NCI-H1092 (cell line): ENCODE results near the gene ZMYND19.
"Not testable (repeated sequence)": the region's sequence is repeated elsewhere in the genome, so short reads cannot be mapped to it uniquely, and the experiment has no call there.

Experiments used
- DNase-seq: peaks from one replicate; lab custom pipeline; 2025; lab: John Stamatoyannopoulos, UW

The ZMYND19 gene

DNA sequence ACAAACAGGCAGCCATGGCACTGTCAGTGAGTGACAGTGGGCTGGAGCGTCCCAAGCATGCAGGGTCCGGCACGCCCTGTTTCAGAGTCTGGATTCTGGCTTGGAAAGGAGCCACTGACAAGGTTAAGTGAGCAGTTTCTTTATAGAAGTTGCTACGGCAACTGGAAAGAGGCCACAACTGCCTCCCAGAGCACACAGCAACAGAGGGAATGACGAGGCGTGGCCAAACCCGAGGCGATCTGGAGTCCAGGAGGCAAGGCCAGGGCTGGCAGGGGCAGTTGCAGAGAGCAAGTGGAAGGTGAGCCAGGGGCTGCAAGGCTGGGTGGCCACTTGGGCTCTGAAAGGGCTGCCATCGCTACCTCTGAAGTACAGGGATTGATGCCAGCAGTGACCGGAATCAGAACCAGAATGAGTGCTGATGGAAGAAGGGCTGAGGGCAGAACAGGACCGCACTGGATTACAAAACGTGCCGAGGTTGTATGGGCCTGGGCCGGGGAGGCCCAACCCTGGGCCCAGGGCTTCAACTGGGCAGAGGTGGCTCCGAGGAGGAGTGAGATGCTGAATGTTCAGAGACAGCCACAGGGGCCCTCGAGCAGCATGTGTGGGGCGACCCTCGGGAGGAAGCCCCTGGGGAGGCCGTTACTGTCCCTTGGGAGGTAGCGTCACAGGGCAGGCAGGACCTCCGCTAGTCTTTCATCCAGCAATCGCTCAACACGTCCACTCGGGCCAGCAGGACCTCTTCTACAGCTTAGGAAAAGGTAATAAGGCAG, 34.1 kb downstream of the ZMYND19 start:
- DNase-seq = no peak

DNA sequence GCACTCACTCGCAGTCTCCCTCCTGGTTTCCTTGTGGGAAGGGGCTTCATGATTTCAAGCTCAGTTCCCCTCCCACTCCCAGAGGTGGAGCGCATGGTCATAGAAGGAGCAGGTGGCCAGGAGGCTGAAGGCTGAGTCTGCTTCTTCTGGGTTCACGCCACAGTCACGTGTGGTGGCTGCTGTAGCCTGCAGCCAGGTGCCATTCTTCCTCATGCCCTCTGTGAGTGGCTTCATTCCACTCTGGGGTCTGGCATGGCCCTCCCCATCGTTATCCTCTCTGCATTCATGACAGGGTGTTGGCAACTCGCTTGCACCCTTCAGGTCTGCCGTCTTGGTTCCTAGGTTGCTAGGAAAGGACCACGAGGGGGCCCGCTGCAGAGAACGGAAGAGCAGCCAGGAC, 35.1 kb downstream of the ZMYND19 start:
- no peak for DNase-seq

DNA sequence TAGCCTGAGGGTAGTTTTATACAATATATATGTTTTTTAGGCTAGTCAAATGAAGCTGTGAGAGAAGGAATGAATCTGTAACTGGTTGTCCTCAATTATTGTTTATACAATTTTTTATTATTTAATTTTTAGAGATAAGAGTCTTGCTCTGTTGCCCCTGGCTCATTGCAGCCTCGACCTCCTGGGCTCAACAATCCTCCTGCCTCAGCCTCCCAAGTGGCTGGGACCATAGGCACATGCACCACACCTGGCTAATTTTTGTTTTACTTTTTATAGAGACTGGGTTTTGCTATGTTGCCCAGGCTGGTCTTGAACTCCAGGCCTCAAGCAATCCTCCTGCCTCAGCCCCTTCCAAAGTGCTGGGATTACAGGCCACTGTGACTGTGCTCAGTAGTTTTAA, 36.0 kb downstream of the ZMYND19 start:
- DNase-seq = no peak

DNA sequence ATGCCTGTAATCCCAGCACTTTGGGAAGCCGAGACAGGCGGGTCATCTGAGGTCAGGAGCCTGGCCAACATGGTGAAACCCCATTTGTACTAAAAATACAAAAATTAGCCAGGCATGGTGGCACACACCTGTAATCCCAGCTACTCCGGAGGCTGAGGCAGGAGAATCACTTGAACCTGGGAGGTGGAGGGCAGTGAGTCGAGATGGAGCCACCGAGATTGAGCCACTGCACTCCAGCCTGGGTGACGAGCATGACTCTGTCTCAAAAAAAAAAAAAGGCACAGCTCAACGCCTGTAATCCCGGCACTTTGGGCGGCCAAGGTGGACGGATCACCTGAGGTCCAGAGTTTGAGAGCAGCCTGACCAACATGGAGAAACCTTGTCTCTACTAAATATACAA, 36.7 kb downstream of the ZMYND19 start:
- DNase-seq = not testable (repeated sequence)

DNA sequence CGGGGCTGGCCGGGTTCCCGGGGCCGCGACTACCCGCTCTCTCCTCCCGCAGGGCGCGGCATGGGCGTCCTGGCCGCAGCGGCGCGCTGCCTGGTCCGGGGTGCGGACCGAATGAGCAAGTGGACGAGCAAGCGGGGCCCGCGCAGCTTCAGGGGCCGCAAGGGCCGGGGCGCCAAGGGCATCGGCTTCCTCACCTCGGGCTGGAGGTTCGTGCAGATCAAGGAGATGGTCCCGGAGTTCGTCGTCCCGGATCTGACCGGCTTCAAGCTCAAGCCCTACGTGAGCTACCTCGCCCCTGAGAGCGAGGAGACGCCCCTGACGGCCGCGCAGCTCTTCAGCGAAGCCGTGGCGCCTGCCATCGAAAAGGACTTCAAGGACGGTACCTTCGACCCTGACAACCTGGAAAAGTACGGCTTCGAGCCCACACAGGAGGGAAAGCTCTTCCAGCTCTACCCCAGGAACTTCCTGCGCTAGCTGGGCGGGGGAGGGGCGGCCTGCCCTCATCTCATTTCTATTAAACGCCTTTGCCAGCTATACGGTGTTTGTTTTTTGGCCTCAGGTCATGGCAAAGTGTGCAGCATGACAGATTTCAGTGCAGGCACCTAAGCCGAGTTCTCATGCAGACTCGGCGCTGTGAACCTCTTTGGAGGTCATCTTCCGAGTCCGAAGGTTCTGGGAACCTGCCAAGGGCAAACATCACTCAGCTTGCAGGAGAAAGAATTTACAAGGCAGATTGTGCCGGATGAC, 38.1 kb downstream of the ZMYND19 start:
- no peak for DNase-seq

DNA sequence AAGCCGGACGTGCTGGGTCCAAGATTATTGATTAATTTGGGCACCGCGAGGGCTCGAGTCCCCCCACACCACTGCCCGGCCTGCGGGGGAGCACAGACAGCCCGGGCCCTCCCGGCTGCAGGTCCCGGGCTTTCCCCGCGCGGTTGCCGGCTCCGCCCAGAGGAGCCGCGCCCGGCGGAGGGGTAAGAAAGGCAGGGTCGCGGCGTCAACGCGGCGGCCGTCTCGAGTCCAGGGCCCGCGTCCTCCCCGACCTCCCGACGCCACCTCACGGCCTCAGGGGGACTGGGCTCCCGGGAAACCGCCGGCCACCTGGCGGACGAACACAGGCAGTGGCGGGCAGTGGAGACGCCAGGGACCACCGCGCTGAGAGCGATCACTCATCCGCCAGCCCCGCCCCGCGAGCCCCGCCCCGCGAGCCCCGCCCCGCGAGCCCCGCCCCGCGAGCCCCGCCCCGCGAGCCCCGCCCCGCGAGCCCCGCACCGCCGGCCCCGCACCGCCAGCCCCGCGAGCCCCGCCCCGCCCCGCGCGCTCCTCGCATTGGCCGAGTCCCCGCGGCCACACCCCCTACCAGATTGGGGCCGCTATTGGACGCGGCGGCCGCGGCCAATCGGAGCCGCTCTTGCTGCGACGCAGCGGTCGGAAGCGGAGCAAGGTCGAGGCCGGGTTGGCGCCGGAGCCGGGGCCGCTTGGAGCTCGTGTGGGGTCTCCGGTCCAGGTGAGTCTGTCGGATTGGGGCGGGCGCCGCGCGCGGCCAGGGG, 38.9 kb downstream of the ZMYND19 start, which contains the start of gene MRPL41:
Gene MRPL41 (plus strand): TSS at position 616 of the 758 bp plus-strand sequence. CDS start 203 bp downstream, outside the sequence.
- peak; percentile 93 for DNase-seq

DNA sequence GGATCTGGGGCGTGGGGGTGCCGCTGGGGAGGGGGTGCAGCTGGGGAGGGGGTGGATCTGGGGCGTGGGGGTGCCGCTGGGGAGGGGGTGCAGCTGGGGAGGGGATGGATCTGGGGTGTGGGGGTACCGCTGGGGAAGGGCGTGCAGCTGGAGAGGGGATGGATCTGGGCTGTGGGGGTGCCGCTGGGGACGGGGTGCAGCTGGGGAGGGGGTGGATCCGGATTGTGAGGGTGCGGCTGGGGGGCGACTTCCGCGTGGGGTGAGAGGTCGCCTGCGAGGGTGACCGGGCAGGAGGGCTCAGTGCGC, 39.4 kb downstream of the ZMYND19 start:
- not testable (repeated sequence) for DNase-seq

DNA sequence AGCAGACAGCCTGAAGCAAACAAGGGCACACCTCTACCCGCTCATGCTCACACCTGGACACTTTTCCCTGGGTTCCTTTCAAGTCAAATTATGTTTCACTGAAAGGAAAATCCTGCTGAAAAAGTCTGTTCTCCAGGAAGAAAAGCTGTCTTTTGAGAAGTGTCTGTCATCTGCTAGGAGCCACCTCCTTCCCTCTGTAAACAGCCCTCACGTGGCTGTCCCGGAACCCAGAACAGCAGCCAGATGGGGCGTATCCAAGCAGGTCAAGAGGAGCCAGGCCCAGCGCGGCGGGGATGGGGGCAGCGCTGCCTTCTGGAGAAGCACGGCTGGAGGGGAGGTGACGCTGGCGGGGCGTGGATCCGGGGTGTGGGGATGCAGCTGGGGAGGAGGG, 40.1 kb downstream of the ZMYND19 start, which contains the start of gene PNPLA7:
Gene PNPLA7 (minus strand): TSS at position 172 of the 391 bp plus-strand sequence. CDS start 205 bp downstream, outside the sequence.
- DNase-seq = peak; percentile 81

DNA sequence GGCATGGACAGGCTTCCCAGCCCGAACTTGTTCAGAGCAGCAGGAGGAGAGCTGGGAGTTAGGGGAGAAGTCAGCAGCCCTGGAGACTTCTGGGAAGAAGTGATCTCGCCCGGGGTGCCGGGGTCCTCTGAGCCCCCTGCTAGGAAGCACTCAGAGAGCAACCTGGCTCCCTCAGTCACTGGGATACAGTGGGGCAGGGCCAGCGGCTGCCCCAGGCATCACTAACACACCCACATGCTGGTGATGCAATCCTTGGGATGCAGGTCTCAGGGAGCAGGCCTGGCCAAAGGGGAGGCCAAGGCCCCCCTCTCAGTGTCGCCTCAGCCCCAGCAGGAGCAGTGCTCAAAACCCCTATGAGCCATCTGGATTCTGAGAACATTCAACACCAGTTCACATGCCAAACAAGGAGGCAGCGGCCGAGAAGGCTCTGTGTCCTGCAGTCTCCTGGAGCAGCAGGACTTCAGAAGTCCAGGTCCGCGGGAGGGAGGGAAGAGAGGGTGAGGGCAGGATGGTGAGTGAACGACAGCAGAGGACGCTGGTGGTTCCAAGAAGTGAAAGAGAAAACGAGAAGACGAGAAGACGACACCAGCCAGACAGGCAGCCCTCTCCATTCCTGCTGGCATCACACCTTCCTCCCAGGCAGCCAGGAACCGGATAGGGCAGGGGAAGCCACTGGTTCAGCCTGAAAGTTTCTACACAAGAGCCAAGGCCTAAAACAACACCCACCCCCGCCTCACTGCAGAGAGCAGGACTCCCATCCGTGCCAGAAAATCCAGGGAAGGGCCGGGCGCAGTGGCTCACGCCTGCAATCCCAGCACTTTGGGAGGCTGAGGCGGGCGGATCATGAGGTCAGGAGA, 42.4 kb downstream of the ZMYND19 start:
- no peak for DNase-seq

DNA sequence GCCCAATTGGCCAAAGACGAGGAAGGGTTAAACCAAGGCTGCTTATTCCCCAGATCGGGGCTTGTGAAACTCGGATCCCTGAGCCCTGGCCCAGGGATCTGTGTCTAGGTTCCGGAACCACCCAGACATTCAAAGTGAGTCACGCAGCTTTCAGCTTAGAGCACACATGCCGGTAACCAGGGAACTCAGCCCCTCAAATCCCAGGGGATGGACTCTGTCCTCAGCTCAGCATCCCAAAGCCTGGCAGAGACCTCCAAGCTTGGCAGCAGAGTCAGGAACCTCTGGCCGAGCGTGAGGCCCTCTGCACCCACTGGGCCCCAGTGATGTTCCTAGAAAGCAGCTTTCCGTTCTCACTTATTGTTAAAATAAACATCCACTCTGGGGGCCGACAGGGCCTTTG, 45.2 kb downstream of the ZMYND19 start:
- DNase-seq = no peak

DNA sequence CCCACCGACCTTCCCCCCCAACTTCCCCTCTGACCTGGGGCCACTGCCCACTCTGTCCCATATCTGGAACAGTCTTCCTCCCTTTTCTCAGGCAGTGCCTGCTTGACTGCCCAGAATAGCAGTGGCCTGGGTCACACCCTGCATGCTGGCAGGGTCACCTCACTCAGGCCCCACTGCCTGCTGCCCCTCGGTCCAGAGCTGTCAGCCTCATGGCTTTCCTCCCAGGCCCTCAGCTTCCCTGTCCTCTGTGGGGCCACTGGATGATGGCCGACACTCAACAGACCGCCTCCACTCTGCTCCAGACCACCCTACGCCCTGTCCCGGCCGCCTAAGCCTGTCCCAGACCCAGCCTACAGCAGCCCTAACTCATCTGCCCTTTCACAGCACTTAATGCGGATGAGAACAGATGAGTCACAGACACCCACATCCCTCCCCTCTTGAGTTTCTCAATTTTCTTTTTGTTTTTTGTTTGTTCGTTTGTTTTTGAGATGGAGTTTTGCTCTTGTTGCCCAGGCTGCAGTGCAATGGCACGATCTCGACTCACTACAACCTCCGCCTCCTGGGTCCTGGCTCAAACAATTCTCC, 46.0 kb downstream of the ZMYND19 start:
- no peak for DNase-seq

DNA sequence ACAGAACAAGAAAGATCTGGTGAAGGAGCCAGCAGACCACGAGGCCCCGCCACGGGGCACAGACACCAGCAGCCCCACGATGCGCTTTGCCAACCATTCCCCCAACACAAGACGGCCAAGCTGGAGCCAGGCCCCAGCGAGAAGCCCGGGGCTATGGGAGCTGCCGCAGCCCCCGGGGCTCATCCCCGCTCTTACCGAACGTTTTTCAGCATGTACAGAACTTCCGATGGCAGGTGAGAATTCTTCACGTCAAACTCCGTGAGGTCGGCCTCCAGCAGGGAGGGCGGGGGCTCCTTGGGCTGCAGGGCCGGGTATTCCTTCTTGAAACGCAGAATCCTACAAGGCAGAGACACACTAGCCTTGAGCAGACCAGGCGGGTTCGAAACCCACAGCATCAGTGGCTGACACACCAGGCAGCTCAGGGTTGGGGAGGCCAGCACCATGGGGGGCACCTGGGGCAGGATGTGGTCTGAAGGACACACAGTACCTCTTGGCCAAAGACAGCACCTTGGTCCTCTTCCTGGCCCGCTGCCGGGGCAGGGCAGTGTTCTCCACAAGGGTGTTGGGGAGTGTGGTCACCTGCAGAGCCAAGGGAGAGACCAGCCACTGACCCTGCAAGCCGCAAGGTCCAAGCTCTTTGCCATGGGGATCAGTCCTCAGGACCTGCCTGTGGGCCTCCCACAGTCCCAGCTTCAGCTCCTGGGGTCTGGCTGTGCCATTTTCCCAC, 46.9 kb downstream of the ZMYND19 start:
- no peak for DNase-seq

DNA sequence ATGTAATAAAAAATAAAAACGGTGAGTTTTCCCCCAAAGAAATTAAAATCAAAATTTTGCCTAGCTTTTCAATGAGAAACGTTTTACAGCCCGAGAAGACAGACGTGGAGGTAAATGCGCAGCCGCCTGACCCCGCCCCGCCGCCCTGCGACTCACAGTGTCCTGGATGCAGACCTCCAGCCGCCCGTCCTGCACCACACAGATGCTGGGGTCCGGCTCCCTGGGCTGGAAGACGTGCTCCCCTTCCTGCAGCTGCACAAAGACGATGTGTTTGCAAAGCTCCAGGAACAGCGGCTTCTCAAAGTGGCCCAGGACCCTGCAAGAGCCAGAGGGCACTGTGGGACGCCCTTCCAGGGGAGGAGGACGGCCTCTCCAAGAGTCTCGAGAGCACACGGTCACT, 47.8 kb downstream of the ZMYND19 start:
- no peak for DNase-seq

DNA sequence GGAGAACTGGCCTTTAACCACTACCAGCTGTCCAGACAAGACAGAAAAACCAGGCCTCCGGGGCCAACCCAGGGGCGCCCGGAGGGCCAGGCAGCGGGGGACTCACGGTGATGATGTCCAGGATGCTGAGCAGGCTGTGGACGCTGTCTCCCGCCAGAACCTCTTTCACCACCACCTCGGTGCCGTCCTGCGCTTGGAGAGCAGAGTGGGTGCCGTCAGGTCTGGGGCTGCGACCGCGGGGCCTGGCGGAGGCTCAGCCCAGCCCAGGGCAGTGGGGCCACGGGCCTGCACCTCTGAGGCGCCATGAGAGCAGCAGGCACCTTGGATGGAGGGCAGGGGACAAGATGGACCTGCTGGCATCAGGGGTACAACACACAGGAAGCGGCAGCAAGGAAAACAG, 49.8 kb downstream of the ZMYND19 start:
- DNase-seq = no peak

DNA sequence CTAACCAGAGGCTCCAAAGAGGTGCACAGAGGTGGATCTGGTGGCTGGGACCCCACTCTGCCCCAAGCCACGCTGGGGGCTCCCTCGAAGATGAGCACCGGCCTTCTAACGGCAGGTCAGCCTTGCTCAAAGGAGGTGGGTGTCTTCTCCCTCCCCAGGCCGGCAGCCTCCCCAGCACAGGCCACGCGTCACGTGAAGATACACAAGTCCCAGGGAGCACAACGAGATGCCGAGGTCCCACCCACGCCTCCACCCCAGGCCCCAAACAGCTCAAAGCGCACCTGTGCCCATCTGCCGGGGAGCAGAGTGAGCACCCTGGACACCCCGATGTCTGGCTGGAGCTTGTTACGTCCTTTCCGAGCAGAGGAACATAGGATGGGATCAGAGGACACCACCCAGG, 52.3 kb downstream of the ZMYND19 start:
- DNase-seq = no peak

DNA sequence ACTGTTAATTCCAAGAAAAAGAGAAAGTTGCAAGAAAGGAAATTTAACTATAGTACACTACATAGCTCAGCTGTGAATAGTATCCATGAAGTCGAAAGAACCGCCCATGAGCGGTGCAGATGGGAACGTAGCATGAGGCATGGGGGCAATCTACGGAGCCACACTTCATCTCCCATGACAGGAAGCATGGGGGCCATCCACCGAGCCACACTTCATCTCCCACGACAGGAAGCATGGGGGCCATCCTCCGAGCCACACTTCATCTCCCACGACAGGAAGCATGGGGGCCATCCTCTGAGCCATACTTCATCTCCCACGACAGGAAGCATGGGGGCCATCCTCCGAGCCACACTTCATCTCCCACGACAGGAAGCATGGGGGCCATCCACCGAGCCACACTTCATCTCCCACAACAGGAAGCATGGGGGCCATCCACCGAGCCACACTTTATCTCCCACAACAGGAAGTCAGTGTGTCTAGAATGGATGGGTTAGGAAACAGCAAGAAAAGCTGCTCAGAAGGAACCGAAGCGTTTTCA, 53.6 kb downstream of the ZMYND19 start:
- not testable (repeated sequence) for DNase-seq

DNA sequence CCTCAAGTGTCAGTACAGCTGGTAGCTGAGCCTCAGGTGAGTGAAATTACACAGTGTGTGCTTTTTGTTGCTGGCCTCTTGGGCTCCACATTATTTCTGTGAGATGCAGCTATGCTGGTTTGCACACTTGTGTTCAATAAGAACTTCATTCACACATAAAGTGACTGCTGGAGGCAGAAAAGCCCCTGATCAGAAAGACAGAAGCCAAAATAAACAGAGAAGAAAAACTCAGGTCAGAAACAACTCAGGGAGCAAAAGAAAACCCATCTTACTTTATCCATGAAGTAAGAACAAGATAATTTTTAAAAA, 55.2 kb downstream of the ZMYND19 start:
- DNase-seq = no peak

DNA sequence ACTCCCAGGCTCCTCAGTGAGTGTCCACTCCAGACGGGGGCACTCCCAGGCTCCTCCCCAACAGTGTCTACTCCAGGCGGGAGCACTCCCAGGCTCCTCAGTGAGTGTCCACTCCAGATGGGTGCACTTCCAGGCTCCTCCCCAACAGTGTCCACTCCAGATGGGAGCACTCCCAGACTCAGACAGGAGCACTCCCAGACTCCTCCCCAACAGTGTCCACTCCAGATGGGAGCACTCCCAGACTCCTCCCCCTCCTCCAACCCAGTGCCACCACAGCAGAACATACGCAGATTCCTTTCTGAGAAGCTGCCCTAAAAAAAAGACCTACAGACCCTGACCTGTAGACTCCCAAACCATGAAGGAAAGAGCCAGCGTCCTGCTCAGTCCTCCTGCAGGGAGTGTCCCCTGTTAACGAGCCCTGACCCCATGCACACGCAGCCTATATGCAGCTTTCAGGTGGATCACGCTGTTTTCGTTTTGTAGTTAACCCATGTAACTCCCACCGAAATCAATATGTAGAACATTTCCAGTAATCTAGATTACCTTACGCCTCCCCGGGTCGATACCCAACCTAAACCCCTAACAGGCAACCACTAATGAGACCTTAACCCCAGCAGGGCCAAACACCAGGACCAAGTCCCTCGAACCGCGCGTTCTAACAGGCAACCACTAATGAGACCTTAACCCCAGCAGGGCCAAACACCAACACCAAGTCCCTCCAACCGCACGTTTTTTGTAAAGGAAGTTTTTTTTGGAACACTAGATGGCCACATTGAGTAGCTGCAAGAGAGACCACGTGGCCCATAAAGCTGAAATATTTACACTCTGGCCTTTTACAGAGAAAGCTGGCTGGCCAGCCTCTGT, 55.8 kb downstream of the ZMYND19 start:
- DNase-seq = peak; percentile 74

DNA sequence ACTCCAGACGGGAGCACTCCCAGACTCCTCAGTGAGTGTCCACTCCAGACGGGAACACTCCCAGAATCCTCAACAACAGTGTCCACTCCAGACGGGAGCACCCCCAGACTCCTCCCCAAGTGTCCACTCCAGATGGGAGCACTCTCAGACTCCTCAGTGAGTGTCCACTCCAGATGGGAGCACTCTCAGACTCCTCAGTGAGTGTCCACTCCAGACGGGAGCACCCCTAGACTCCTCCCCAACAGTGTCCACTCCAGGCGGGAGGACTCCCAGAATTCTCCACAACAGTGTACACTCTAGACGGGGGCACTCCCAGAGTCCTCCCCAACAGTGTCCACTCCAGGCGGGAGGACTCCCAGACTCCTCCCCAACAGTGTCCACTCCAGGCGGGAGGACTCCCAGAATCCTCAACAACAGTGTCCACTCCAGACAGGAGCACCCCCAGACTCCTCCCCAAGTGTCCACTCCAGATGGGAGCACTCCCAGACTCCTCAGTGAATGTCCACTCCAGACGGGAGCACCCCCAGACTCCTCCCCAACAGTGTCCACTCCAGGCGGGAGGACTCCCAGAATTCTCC, 57.3 kb downstream of the ZMYND19 start:
- not testable (repeated sequence) for DNase-seq
